ENCODE results near the gene TMEM266.

DNA sequence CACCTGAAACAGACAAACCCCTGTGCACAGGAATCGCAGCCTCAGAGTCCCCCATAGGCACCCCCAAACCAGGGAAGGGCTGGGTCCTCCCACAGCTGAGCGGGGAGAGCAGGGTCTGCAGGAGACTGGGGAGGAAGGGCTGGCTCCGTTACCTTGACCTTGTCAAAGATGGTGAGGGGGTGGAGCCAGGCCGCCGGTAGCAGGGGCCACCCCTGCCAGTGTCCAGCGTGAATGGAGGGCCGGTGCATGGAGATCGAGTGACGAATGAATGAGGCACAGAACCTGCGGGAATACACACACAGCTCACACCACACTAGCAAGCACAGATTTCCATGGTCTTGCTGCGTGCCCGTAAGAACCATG, 102.2 kb downstream of the TMEM266 start:
- TF ChIP-seq MAFK (IDR thresholded peaks at IDR 0.05; ENCODE audit: low read depth, low read length) (no peak), CTCF (conservative IDR thresholded peaks at IDR 0.05; ENCODE audit: low read depth, low read length) (no peak), MAZ (IDR thresholded peaks at IDR 0.05; ENCODE audit: borderline replicate concordance, low read depth, low read length) (no peak), CHD1 (IDR thresholded peaks at IDR 0.05; ENCODE audit: low read depth, low read length) (no peak), POLR2A (IDR thresholded peaks at IDR 0.05; ENCODE audit: low read depth, low read length) (no peak), SMC3 (IDR thresholded peaks at IDR 0.05; ENCODE audit: low read depth, low read length) (no peak), FOS (IDR thresholded peaks at IDR 0.05; ENCODE audit: low read depth, low read length) (no peak), MXI1 (IDR thresholded peaks at IDR 0.05; ENCODE audit: borderline replicate concordance, low read depth, low read length) (no peak), RCOR1 (IDR thresholded peaks at IDR 0.05; ENCODE audit: insufficient replicate concordance, low read length) (no peak), RAD21 (IDR thresholded peaks at IDR 0.05; ENCODE audit: low read length) (no peak), BHLHE40 (IDR thresholded peaks at IDR 0.05; ENCODE audit: low read depth, low read length) (no peak), RFX5 (IDR thresholded peaks at IDR 0.05; ENCODE audit: low read depth, low read length) (no peak)
- TF ChIP-seq, protein P1, sequence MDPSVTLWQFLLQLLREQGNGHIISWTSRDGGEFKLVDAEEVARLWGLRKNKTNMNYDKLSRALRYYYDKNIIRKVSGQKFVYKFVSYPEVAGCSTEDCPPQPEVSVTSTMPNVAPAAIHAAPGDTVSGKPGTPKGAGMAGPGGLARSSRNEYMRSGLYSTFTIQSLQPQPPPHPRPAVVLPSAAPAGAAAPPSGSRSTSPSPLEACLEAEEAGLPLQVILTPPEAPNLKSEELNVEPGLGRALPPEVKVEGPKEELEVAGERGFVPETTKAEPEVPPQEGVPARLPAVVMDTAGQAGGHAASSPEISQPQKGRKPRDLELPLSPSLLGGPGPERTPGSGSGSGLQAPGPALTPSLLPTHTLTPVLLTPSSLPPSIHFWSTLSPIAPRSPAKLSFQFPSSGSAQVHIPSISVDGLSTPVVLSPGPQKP (IDR thresholded peaks at IDR 0.05; ENCODE audit: borderline replicate concordance, low read depth, low read length): no peak
- TF ChIP-seq, protein P2, sequence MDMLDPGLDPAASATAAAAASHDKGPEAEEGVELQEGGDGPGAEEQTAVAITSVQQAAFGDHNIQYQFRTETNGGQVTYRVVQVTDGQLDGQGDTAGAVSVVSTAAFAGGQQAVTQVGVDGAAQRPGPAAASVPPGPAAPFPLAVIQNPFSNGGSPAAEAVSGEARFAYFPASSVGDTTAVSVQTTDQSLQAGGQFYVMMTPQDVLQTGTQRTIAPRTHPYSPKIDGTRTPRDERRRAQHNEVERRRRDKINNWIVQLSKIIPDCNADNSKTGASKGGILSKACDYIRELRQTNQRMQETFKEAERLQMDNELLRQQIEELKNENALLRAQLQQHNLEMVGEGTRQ (IDR thresholded peaks at IDR 0.05; ENCODE audit: low read depth, low read length): no peak
